Ecto neural progenitor cell (in vitro differentiated cells): ENCODE results near the gene TMEM43.
"Not testable (repeated sequence)": the region's sequence is repeated elsewhere in the genome, so short reads cannot be mapped to it uniquely, and the experiment has no call there.

Experiments
- DNase-seq: peaks from one replicate; pipeline ENCODE4 v3.0.0-alpha.2; 2018; ENCODE audit warnings: low spot score

The TMEM43 gene

GRCh38 chr3:14124615-14125192, at the start of gene TMEM43, which contains the start of gene CHCHD4:
TSS of gene TMEM43 (plus strand) at chr3:14125052. CDS start at chr3:14125194, 142 bp downstream.
TSS of gene CHCHD4 (minus strand) at chr3:14124870. CDS start at chr3:14124676, 194 bp downstream.
- peak; percentile 97 for DNase-seq

- DNase-seq, result not testable (repeated sequence)
Measured at GRCh38 chr3:14075233-14075632, 49.6 kb upstream of the TMEM43 start.

- no peak for DNase-seq
Measured at GRCh38 chr3:14077310-14077709, 47.5 kb upstream of the TMEM43 start.

DNA sequence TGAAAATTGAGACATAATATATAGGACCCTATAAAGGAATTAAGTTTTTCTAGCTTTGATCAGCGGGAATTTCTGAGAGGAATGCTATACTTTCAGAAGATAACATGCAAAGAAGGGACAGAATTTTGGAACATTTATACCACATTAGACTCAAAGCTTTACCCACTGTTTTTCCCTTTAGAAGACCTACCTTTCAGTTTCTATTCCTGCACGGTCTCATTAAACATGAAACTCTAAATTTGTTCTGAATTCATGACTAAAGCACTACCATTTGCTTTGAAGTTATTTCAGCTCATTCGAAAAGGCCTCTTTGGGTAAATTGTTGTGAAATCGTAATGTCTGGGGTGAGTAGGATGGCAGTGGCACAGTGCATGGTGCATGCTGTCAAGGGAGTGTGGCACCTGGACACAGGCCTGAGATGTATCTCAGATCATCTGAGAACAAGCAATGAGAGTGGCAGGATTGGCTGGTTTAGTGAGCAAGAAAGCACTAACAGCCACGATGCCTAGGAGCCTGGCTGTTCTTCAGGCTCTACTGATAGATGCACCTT, 42.7 kb upstream of the TMEM43 start:
- no peak for DNase-seq

GRCh38 chr3:14087461-14087860, 37.4 kb upstream of the TMEM43 start:
- not testable (repeated sequence) for DNase-seq

- not testable (repeated sequence) for DNase-seq
Measured at GRCh38 chr3:14091959-14092358, 32.9 kb upstream of the TMEM43 start.

DNA sequence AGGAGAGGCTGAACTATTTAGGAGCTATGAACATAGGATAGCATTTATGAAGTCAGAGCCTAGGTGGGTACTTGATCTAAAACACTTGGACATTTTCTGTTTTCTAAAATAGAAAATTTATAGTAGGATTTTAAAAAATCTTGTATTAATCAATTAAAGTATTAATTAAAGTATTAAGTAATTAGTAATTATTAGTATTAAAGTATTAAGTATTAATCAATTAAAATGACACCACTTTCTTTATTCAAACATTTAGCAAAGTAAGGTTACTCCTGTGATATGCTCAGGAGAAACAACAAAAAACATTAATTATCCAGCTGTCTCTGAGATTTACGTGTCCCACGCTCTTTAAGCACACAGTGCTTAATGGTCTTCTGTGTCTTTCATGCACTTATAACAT, 32.4 kb upstream of the TMEM43 start:
- DNase-seq, result no peak

DNA sequence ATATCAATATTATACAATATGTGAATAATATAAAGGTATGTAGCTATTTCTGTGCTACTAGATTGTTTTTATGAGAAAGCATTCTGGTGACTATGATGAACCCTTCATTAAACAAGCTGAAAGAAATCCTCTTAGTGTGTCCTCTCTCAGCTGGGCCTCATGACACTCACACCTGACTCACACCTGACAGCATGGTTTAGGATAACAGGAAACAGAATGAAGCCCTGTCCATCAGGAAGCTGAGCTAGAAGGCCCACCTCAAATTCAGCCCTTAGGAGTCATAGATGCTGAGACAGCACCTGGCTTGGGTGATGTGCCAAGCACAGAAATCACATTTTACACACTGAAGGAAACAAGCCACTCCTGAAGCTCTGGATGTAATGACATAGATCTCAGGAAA, 31.0 kb upstream of the TMEM43 start:
- no peak for DNase-seq

GRCh38 chr3:14096742-14097141, 28.1 kb upstream of the TMEM43 start:
- no peak for DNase-seq

GRCh38 chr3:14097616-14098391, 27.0 kb upstream of the TMEM43 start:
- no peak for DNase-seq

DNA sequence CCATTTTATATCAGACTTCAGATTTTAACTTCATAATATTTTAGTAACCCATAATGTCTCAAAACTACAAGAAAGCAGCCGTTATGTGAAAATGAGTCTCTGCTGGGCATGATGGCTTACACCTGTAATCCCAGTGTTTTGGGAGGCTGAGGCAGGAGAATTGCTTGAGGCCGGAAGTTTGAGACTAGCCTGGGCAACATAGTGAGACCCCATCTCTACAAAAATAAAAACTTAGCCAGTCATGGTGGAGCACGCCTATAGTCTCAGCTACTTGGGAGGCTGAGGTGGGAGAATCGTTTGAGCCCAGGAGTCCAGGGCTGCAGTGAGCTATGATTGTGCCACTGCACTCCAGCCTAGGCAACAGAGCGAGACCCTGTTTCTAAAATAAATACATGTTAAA, 15.0 kb upstream of the TMEM43 start:
- not testable (repeated sequence) for DNase-seq

DNA sequence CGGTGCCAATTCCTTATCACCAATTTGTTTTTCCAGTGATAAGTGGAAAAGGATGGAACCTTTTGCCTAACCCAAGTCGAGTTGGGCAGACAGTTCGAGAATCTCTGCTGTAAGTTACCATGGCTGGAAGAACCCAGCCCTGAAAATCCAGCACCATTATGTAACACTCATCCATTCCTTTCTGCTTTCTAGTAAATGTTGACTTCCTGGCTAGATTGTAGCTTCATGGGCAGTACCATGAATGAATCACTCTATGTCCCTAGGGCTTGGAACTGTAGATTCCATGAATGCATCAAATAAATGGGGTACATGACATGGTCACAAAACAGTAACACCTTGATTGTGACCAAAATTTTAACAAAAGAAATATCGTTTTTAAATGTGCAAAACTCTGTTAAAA, 14.2 kb upstream of the TMEM43 start:
- DNase-seq, result no peak

DNA sequence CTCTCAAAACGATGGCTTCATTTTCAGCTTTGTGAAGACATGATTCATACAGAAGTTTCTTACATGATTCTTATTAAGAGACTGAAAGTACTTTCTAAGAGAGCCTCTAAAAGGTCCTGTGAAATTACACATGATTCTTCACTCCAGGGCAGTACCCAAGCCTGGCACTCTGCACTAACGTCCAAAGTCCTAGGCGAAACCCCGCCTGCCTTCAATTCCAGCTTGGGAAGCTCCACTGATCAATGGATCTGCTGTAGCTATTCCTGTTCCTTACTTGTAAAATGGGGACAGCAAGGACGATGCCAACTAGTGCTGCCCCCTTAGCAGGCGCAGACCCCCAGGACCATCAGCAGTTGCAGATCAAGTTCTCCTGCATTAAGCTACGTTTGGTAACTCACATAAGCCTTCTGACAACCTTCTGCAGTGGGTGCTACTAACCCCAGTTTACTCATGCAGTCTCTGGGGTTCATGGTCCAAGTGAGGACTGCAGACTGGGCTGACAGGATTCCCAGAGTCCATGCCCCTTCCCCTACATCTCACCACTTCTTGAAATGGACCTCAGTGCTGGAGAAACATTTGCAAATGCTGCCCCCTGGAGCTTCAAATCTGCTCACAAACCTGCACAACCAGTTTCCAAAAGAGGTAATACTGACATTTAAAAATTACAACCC, 10.8 kb upstream of the TMEM43 start:
- DNase-seq, result no peak

DNA sequence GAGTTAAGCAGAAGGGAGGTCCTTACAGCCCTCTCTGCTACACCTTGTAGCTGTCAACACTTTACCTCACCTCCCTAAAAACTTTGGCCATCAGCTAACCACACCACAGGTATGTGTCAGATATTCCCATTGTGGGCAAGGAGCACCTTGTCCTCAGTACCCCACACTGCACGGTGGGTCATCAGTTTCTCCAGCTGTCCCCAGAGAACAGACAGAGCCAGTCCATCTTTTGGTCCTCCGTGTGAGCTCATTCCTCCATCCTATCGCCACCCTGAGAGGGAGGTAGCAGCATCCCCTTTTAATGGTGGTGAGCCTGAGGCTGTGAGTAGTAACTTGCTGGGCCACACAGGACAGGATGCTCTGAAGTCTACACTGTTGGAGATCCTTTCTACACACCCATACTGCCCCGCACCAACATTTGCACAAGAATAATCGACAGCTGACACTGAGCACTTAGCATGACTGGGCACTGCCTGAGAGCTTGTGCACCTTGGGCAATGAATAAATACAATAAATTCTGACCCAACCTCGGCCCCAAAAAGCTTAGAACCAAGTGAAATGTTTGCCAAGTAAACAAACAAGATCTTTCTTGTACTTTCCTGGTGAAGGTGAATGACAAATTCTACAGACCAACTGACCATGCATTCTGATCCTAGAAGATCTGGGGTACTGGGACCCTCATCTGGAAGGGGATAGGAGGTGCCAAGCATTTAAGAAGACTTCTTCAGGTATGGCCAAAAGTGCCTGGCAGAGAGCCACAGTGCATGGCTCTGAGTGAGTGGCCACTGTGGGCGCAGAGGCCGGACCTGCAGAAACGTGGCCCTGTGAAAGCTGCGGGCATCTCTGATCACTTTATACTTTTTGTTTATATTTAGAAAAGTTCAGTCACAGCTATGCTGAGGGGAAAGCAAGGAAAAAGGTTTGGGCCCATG, 7.1 kb upstream of the TMEM43 start:
- no peak for DNase-seq

DNA sequence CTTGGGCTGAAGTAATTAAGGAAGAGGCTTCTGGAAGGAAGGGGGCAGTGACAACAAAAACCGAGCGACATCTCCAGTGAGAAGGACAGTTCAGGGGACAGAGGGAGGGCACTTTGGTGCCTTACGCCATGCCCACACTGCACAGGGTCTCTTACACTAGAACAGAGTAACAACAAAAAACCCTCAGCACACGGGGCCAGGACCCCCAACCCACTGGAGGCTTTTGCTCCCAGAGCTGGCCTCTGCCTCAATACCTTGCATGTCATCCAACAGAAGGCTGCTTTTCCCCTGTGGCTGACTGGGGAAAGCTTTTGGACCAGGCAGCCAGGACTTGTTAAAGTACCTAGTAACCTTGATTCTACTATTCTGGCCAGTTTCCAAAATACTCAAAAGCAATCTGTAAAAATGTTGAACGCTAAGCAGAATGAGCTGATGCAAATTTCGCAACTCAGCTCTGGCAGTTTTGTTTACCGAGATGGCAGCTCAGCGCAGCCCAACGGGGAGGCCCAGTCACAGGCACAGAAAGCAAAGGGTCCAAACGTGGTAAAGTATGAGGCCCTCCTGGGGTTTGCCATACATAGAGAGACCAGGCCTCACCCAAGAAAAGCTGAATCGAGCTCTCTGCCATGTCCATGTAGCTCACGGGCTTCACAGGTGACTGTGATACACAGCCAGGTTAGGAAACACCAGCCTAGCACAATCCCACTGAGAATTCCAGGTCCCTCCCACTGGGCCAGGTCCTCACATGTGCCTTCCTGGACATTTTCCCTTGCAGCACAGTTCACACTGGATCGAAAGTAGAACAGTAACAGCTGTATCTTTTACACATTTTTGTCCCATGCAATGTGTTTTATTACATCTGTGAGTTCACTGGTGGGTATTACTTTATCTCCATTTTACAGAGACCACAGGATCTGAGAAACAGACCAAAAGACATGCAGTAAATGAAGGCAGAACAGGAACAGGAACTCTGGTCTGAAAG, 6.2 kb upstream of the TMEM43 start:
- no peak for DNase-seq

DNA sequence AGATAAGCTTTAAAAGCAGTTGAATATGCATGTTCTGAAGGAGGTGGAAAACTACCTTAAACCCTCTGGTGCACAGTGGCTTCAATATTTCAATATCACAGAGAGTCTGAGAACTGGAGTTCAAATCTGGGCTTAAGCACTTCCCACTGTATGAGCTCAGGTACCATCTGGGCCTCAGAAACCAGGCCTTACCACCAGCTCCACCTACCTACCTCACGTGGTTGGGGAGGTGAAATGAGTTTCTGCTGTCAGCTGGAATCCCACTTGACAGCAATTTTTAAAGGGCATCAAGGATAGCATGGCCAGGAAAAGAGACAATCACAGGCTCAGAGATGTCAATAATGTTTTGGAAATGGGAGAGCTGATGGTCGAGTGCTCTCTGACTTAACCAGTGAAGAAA, 5.2 kb upstream of the TMEM43 start:
- no peak for DNase-seq

DNA sequence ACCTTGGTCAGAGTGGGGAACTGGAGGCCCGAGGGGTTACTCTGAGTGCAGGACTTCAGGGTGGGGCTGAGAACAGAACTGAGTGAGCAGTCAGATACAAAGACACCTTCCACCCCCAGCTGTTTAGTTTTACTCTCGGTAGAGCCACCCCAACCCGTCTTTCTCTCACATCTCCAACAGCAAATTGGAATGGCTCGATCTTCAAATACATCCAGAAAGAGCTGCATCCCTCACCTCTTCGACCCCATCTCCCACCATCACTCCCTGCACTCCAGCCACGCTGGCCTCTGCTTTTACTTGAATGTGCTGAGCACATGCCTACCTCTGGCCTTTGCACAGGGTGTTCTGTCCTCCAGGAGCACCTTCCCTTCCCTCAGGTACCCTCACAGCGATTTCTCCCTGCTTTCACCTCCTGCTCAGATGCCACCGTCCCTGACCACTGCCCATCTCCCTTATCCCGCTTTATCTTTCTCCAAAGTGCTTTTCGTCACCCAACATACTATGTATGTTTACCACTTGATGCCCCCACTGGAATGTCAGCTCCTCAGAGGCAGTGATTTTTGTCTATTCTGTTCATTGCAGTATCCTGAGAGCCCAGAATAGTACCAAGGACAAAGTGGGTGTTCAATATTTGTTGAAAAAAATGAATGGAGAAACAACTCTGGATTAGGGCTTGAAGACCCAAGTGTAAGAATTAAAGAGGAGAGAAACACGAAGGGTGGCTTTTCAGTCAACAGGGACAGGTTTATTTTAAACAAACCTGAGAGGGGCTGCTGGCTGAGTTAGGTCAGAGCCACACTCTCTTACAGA, 4.5 kb upstream of the TMEM43 start:
- no peak for DNase-seq

DNA sequence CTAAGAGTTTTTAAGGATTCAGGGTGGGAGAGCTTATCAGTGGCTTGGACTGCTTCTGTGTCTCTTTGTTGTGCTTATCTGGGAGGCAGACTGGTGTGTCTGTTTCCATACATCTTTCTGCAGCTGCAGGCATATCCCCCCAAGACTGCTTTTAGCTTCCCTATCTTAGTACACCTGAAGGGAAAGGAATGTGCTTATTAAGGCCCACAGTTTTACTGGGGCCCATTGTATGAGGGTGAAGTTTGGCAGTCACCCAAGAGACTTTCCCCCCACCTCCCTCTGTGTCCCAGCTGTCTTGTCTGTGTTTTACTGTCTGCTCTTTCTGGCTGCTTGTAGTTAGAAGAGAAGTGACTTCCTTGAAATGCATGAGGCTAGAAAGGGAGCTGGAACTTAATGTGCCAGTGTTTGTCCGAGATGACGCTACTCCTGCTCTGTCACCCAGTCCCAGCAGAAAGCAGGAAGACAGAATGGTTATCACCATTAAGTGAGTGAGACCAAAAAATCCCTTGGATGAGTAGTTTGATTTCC, 3.9 kb upstream of the TMEM43 start:
- DNase-seq, result not testable (repeated sequence)

GRCh38 chr3:14121859-14122258, 3.0 kb upstream of the TMEM43 start:
- no peak for DNase-seq
